Neural cell (in vitro differentiated cells): ENCODE data around the gene PAPSS2.

Experiments used
- EZH2 ChIP-seq: fragments of 200-600, 300-800 bp; shearing (Covaris generic), sonication (generic); IDR thresholded peaks from 2 replicates; pipeline ENCODE4 v1.6.1; 2014; ENCODE audit warnings: antibody characterized with exemption, low read length, borderline replicate concordance, mild to moderate bottlenecking; ENCODE audit not compliant: insufficient read depth, poor library complexity, severe bottlenecking
- POLR2AphosphoS5 ChIP-seq: IDR thresholded peaks from 2 replicates; pipeline ENCODE4 v1.6.1; 2012
- RAD21 ChIP-seq: fragments of 450-650 bp; conservative IDR thresholded peaks from 2 replicates; pipeline ENCODE4 v1.6.1; 2014; ENCODE audit warnings: antibody characterized with exemption, mild to moderate bottlenecking, moderate library complexity
- TF ChIP-seq, protein P1 (sequence below): fragments of 450-650 bp; IDR thresholded peaks from 2 replicates; pipeline ENCODE4 v1.5.1; 2014; ENCODE audit warnings: antibody characterized with exemption, mild to moderate bottlenecking, moderate library complexity; ENCODE audit not compliant: poor library complexity, severe bottlenecking

DNA sequence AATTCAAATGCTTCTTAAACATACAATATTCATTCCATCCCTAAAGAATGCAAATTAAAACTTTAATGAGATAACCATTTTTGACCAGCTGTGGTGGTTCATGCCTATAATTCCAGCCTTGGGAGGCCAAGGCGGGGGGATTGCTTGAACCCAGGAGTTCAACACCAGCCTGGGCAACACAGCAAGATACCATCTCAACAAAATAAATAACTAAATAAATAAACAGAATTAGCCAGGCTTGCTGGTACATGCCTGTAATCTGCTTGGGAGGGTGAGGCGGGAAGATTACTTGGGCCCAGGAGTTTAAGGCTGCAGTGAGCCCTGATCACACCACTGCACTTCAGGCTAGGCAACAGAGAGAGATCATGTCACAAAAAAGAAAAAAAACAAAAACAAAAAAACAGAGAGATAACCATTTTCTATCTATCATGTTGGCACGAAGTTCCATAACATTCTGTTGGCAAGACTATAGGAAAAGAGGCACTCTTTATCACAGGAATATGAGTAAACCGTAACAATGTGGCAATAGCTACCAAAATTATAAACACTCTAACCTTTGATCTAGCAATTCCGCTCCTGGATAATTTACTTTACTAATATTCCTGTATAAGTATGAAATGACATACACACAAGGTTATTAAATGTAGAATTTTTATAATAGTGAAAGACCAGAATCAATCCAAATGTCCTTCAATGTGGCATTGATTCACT is 106.1 kb downstream of the PAPSS2 start:
- TF ChIP-seq RAD21 = no peak
- TF ChIP-seq, protein P1, sequence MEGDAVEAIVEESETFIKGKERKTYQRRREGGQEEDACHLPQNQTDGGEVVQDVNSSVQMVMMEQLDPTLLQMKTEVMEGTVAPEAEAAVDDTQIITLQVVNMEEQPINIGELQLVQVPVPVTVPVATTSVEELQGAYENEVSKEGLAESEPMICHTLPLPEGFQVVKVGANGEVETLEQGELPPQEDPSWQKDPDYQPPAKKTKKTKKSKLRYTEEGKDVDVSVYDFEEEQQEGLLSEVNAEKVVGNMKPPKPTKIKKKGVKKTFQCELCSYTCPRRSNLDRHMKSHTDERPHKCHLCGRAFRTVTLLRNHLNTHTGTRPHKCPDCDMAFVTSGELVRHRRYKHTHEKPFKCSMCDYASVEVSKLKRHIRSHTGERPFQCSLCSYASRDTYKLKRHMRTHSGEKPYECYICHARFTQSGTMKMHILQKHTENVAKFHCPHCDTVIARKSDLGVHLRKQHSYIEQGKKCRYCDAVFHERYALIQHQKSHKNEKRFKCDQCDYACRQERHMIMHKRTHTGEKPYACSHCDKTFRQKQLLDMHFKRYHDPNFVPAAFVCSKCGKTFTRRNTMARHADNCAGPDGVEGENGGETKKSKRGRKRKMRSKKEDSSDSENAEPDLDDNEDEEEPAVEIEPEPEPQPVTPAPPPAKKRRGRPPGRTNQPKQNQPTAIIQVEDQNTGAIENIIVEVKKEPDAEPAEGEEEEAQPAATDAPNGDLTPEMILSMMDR = no peak
- TF ChIP-seq EZH2 = no peak
- no peak for TF ChIP-seq POLR2AphosphoS5
